ENCODE results near the gene GNAI3.

Gene GNAI3

GRCh38 chr1:109611308-109611990 lies 63.0 kb downstream of the GNAI3 start:
- Histone ChIP-seq H3K9me3 (no peaks in the 10 kb centered on the region), H3K36me3 (no peaks in the 10 kb centered on the region), H3K9ac (no peak overlapping the region), H3K4me1 (peaks cover 31% of the 10 kb centered on the region), H3K4me2 (no peak overlapping the region), H3K4me3 (no peak overlapping the region), H4K20me1 (no peaks in the 10 kb centered on the region), H3K27me3 (no peaks in the 10 kb centered on the region), H3K27ac (no peak overlapping the region)
- no peak for TF ChIP-seq Cebpa-rat (IDR thresholded peaks at IDR 0.05)

- Histone ChIP-seq H3K9ac (no peak overlapping the region), H3K27ac (no peak overlapping the region), H3K4me3 (no peak overlapping the region), H3K4me1 (peaks cover 35% of the 10 kb centered on the region), H3K9me3 (no peaks in the 10 kb centered on the region), H3K4me2 (peak overlapping the region; percentile 41), H4K20me1 (no peaks in the 10 kb centered on the region), H3K36me3 (no peaks in the 10 kb centered on the region), H3K27me3 (no peaks in the 10 kb centered on the region)
- no peak for TF ChIP-seq Cebpa-rat (IDR thresholded peaks at IDR 0.05)
Observed at GRCh38 chr1:109613361-109614147, 65.1 kb downstream of the GNAI3 start.

GRCh38 chr1:109615879-109616278 lies 67.5 kb downstream of the GNAI3 start:
- Histone ChIP-seq H3K27ac (no peak overlapping the region), H3K4me2 (peak overlapping the region; percentile 39), H3K36me3 (no peaks in the 10 kb centered on the region), H3K9ac (no peak overlapping the region; the same call in 1 of the 2 replicates), H3K27me3 (no peaks in the 10 kb centered on the region), H4K20me1 (peaks cover under 1% of the 10 kb centered on the region; the same call in 1 of the 2 replicates), H3K4me3 (no peak overlapping the region), H3K9me3 (no peaks in the 10 kb centered on the region), H3K4me1 (peaks cover 46% of the 10 kb centered on the region)
- no peak for TF ChIP-seq Cebpa-rat (IDR thresholded peaks at IDR 0.05)

GRCh38 chr1:109616391-109616790 lies 68.0 kb downstream of the GNAI3 start:
- no peak overlapping the region for H3K9ac ChIP-seq
- no peaks in the 10 kb centered on the region for H3K9me3 ChIP-seq
- TF ChIP-seq Cebpa-rat (IDR thresholded peaks at IDR 0.05), result no peak
- no peak overlapping the region for H3K27ac ChIP-seq
- no peaks in the 10 kb centered on the region for H3K27me3 ChIP-seq
- no peak overlapping the region for H3K4me3 ChIP-seq
- peaks cover 47% of the 10 kb centered on the region for H3K4me1 ChIP-seq
- peak overlapping the region; percentile 39 for H3K4me2 ChIP-seq
- peaks cover 5% of the 10 kb centered on the region; the same call in 1 of the 2 replicates for H4K20me1 ChIP-seq
- H3K36me3 ChIP-seq, result no peaks in the 10 kb centered on the region

- Histone ChIP-seq H3K4me3 (no peak overlapping the region), H3K4me1 (peaks cover 57% of the 10 kb centered on the region), H3K9me3 (no peaks in the 10 kb centered on the region), H3K4me2 (no peak overlapping the region), H3K27ac (no peak overlapping the region), H3K9ac (no peak overlapping the region), H3K27me3 (no peaks in the 10 kb centered on the region), H4K20me1 (peaks cover 15% of the 10 kb centered on the region), H3K36me3 (no peaks in the 10 kb centered on the region)
- no peak for TF ChIP-seq Cebpa-rat (IDR thresholded peaks at IDR 0.05)
Observed at GRCh38 chr1:109617291-109617801, 68.9 kb downstream of the GNAI3 start.

- Histone ChIP-seq H3K27me3 (no peaks in the 10 kb centered on the region), H3K27ac (peak overlapping the region; percentile 89), H3K9me3 (no peaks in the 10 kb centered on the region), H3K36me3 (no peaks in the 10 kb centered on the region), H3K4me2 (peak overlapping the region; percentile 91), H3K4me1 (peaks cover 60% of the 10 kb centered on the region), H3K9ac (peak overlapping the region; percentile 91), H3K4me3 (peak overlapping the region; percentile 93), H4K20me1 (peaks cover 28% of the 10 kb centered on the region)
- no peak for TF ChIP-seq Cebpa-rat (IDR thresholded peaks at IDR 0.05)
Observed at GRCh38 chr1:109618661-109619575, 70.5 kb downstream of the GNAI3 start.

- TF ChIP-seq Cebpa-rat (IDR thresholded peaks at IDR 0.05), result no peak
- Histone ChIP-seq H3K4me2 (peak within 1 kb of the TSS; percentile 91), H3K4me1 (peaks cover 66% of the 10 kb centered on the region), H3K4me3 (peak within 1 kb of the TSS; percentile 93), H3K36me3 (no peaks in the 10 kb centered on the region), H3K9ac (peak within 1 kb of the TSS; percentile 91), H3K27ac (peak within 1 kb of the TSS; percentile 89), H4K20me1 (peaks cover 37% of the 10 kb centered on the region), H3K27me3 (no peaks in the 10 kb centered on the region), H3K9me3 (no peaks in the 10 kb centered on the region)
Observed at GRCh38 chr1:109619576-109620400, 71.4 kb downstream of the GNAI3 start, which contains the start of the genes AMPD2 and GNAT2. TSS of gene AMPD2 (plus strand) at chr1:109619837. CDS start at chr1:109621176, 1,339 bp downstream. TSS of gene GNAT2 (minus strand) at chr1:109619616. CDS start at chr1:109612870, 6,746 bp downstream.

GRCh38 chr1:109620401-109620791 lies 72.0 kb downstream of the GNAI3 start:
- Histone ChIP-seq H4K20me1 (peaks cover 43% of the 10 kb centered on the region), H3K9me3 (no peaks in the 10 kb centered on the region), H3K27me3 (no peaks in the 10 kb centered on the region), H3K27ac (peak overlapping the region; percentile 89), H3K4me1 (peaks cover 66% of the 10 kb centered on the region), H3K4me3 (peak overlapping the region; percentile 93), H3K9ac (peak overlapping the region; percentile 91), H3K4me2 (peak overlapping the region; percentile 91), H3K36me3 (no peaks in the 10 kb centered on the region)
- no peak for TF ChIP-seq Cebpa-rat (IDR thresholded peaks at IDR 0.05)
